C4-2B (cell line): Measurements from ENCODE around the gene TUSC2.

Experiments used
- CTCF ChIP-seq: fragments of 450-650 bp; conservative IDR thresholded peaks from 2 replicates; pipeline ENCODE4 v1.5.1; 2017; ENCODE audit warnings: mild to moderate bottlenecking
- ZFX ChIP-seq: fragments of 450-650 bp; IDR thresholded peaks from 2 replicates; pipeline ENCODE4 v1.6.1; 2017

GRCh38 chr3:50319181-50319893 lies 8.7 kb downstream of the TUSC2 start:
- TF ChIP-seq CTCF: no peak
- no peak for TF ChIP-seq ZFX
